ENCODE measurements around the gene RTN4IP1. TPM values are rescaled to one million over a fixed set of nuclear protein-coding genes. Genes with fewer than 3 reads are reported as not detected.

Gene RTN4IP1
- total and polyA plus RNA-seq, 4 experiments from 2014 or later, result 5.8 to 8.3 (median 7.4) TPM

DNA sequence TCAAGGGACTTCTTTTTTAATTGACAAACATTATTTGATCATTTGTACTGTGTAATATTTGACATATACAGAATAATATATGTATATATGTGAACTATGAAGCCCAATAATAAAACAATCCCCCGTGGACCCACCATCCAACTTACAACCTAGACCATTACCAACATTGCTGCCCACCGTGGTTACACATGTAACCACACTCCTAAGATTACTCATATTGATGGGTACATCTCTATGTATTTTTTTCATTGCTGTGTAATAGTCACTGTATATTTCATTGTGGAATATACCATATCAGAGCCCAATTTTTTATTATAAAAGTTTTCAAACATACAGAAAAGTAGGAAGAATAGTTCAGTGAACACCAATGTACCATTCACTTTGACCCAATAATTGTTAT is 94.3 kb downstream of the RTN4IP1 start:
- POLR2A ChIA-PET (ENCODE audit: partially characterized antibody), result interaction anchor here (1.1 to 7.2 kb wide), 6 partner anchors 9 to 24 kb away, joined by 3 to 74 read pairs (median 12); no protein-coding TSS in a partner anchor
- Histone ChIP-seq H3K27ac (ENCODE audit: low read depth, low read length) (no peak overlapping the region), H3K9me3 (ENCODE audit: control insufficient read depth in 1 of 2, low read length in 2 of 2) (no peaks in the 10 kb centered on the region), H3K27me3 (ENCODE audit: insufficient read depth, low read length) (no peaks in the 10 kb centered on the region), H3K36me3 (ENCODE audit: insufficient read depth, low read length) (peaks cover 27% of the 10 kb centered on the region), H3K4me3 (ENCODE audit: low read length in 2 of 2) (no peak overlapping the region), H3K4me1 (ENCODE audit: insufficient read depth, low read length) (peaks cover 78% of the 10 kb centered on the region)
- Mint-ChIP-seq H3K27ac (peak overlapping the region in 6 of 7 donors; percentile 54 to 86 (median 70)), H3K9me3 (no peaks in the 10 kb centered on the region), H3K4me3 (peak overlapping the region in 2 of 8 donors; percentile 12 to 56), H3K4me1 (peaks cover 70 to 87% (median 79%) of the 10 kb centered on the region in 4 donors), H3K36me3 (peaks cover 74 to 85% of the 10 kb centered on the region in 2 donors), H3K27me3 (no peaks in the 10 kb centered on the region)
- no peak for DNase-seq
- intact Hi-C loops (cut with micrococcal nuclease), result no loop called here
- CTCF ChIA-PET (ENCODE audit: partially characterized antibody), result interaction anchor here (1.3 to 3.3 kb wide), 4 partner anchors 9 to 23 kb away, joined by 5 to 44 read pairs (median 8); no protein-coding TSS in a partner anchor

DNA sequence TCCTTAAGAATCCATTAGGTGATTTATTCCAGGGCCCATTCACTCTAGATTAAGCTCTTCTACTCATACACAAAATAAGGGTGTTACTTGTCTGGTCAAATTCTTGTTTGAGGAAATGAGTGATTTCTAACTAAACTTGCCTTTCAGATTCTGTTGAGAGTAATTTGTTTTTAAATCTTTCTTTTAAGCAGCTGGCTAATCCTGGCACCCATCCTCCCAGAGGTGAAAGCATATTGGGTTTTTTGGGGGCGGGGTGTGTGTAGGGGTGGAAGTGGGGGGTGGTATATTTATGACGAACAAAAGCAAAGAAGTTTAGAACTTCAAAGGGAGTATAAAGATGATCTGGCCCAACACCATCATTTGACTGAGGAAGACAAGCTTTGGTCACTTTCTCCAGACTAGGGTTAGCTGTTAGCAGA is 94.7 kb downstream of the RTN4IP1 start:
- Histone ChIP-seq H3K36me3 (ENCODE audit: insufficient read depth, low read length) (peaks cover 31% of the 10 kb centered on the region), H3K4me1 (ENCODE audit: insufficient read depth, low read length) (peaks cover 79% of the 10 kb centered on the region), H3K27ac (ENCODE audit: low read depth, low read length) (no peak overlapping the region), H3K27me3 (ENCODE audit: insufficient read depth, low read length) (no peaks in the 10 kb centered on the region), H3K4me3 (ENCODE audit: low read length in 2 of 2) (no peak overlapping the region), H3K9me3 (ENCODE audit: control insufficient read depth in 1 of 2, low read length in 2 of 2) (no peaks in the 10 kb centered on the region)
- no peaks in the 10 kb centered on the region for H3K27me3 Mint-ChIP-seq
- CTCF ChIA-PET (ENCODE audit: partially characterized antibody), result interaction anchor here (1.0 to 3.3 kb wide), 7 partner anchors 9 to 58 kb away, joined by 3 to 44 read pairs (median 5); no protein-coding TSS in a partner anchor
- peak in 1 of 5 donors; percentile 35 for DNase-seq
- peak overlapping the region; percentile 9 to 86 (median 67) for H3K27ac Mint-ChIP-seq
- H3K36me3 Mint-ChIP-seq, result peaks cover 74 to 85% of the 10 kb centered on the region in 2 donors
- H3K4me3 Mint-ChIP-seq, result peak overlapping the region in 5 of 8 donors; percentile 4 to 70 (median 46)
- no peaks in the 10 kb centered on the region for H3K9me3 Mint-ChIP-seq
- POLR2A ChIA-PET (ENCODE audit: partially characterized antibody), result interaction anchor here (1.1 to 7.2 kb wide), 6 partner anchors 9 to 24 kb away, joined by 3 to 74 read pairs (median 12); no protein-coding TSS in a partner anchor
- intact Hi-C loops (cut with micrococcal nuclease), result loop anchor here (1.0 kb wide), 1 partner anchor 9 kb away; no protein-coding TSS in a partner anchor
- H3K4me1 Mint-ChIP-seq, result peaks cover 73 to 87% (median 80%) of the 10 kb centered on the region in 4 donors

DNA sequence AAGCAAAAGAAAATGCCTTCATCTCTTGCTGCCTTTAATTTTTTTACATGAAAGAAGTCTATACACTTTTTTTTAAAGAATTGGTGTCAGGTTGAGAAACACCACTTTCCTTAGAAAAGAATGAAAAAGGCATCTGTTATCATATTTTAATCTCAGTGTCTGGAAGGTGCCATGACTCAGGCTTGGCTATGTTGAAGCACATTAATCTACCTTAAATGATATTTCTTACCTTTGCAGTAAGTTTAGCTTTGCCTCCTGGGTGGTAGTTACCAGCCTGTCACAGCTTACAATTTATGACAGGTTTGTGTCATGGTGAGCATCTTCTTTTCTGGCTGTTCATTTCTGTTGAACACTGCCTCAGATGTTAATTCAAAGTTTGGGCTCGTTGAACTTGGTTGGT is 95.3 kb downstream of the RTN4IP1 start:
- peaks cover 37% of the 10 kb centered on the region for H3K36me3 ChIP-seq (ENCODE audit: insufficient read depth, low read length)
- peak overlapping the region in 5 of 8 donors; percentile 4 to 70 (median 46) for H3K4me3 Mint-ChIP-seq
- peaks cover 81% of the 10 kb centered on the region for H3K4me1 ChIP-seq (ENCODE audit: insufficient read depth, low read length)
- CTCF ChIA-PET (ENCODE audit: partially characterized antibody), result interaction anchor here (0.9 to 3.3 kb wide), 8 partner anchors 8 to 58 kb away, joined by 3 to 44 read pairs (median 4); no protein-coding TSS in a partner anchor
- H3K36me3 Mint-ChIP-seq, result peaks cover 74 to 86% of the 10 kb centered on the region in 2 donors
- H3K27me3 Mint-ChIP-seq, result no peaks in the 10 kb centered on the region
- no peak for DNase-seq
- no peak overlapping the region for H3K27ac ChIP-seq (ENCODE audit: low read depth, low read length)
- no peaks in the 10 kb centered on the region for H3K9me3 ChIP-seq (ENCODE audit: control insufficient read depth in 1 of 2, low read length in 2 of 2)
- peak overlapping the region; percentile 17 to 95 (median 67) for H3K27ac Mint-ChIP-seq
- H3K27me3 ChIP-seq (ENCODE audit: insufficient read depth, low read length), result no peaks in the 10 kb centered on the region
- no peaks in the 10 kb centered on the region for H3K9me3 Mint-ChIP-seq
- intact Hi-C loops (cut with micrococcal nuclease), result loop anchor here (1.0 kb wide), 1 partner anchor 9 kb away; no protein-coding TSS in a partner anchor
- POLR2A ChIA-PET (ENCODE audit: partially characterized antibody), result interaction anchor here (1.1 to 7.2 kb wide), 6 partner anchors 8 to 23 kb away, joined by 3 to 74 read pairs (median 12); no protein-coding TSS in a partner anchor
- peaks cover 69 to 87% (median 80%) of the 10 kb centered on the region in 4 donors for H3K4me1 Mint-ChIP-seq
- H3K4me3 ChIP-seq (ENCODE audit: low read length in 2 of 2), result no peak overlapping the region

DNA sequence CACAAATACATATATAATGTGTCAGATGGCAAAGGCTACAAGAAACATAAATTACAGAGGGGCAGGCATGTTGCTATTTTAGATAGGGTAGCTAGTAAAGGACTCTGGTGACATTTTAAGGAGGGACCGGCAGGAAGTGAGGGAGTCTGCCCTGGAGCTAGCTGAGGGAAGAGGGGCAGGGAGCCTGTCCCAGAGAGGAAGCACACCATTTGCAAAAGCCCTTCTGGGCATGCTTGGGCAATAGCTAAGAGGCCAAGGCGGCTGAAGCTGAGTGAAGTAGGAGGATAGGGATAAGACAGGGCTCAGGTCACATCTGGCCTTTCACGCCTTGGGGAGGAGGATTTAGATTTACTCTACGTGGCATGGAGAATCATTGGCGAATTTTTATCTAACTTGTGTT is 96.2 kb downstream of the RTN4IP1 start:
- H3K36me3 Mint-ChIP-seq, result peaks cover 75 to 83% of the 10 kb centered on the region in 2 donors
- Histone ChIP-seq H3K27me3 (ENCODE audit: insufficient read depth, low read length) (no peaks in the 10 kb centered on the region), H3K36me3 (ENCODE audit: insufficient read depth, low read length) (peaks cover 43% of the 10 kb centered on the region), H3K9me3 (ENCODE audit: control insufficient read depth in 1 of 2, low read length in 2 of 2) (no peaks in the 10 kb centered on the region), H3K4me1 (ENCODE audit: insufficient read depth, low read length) (peaks cover 78% of the 10 kb centered on the region), H3K4me3 (ENCODE audit: low read length in 2 of 2) (no peak overlapping the region), H3K27ac (ENCODE audit: low read depth, low read length) (no peak overlapping the region)
- peak overlapping the region; percentile 15 to 95 (median 68) for H3K27ac Mint-ChIP-seq
- ChIA-PET POLR2A (ENCODE audit: partially characterized antibody) (interaction anchor here (2.1 to 7.2 kb wide), 4 partner anchors 7 to 20 kb away, joined by 11 to 74 read pairs (median 22); no protein-coding TSS in a partner anchor), CTCF (ENCODE audit: partially characterized antibody) (interaction anchor here (1.0 to 3.3 kb wide), 3 partner anchors 14 to 33 kb away, joined by 3 to 44 read pairs (median 4); no protein-coding TSS in a partner anchor)
- no peaks in the 10 kb centered on the region for H3K9me3 Mint-ChIP-seq
- H3K27me3 Mint-ChIP-seq, result no peaks in the 10 kb centered on the region
- intact Hi-C loops (cut with micrococcal nuclease), result no loop called here
- H3K4me3 Mint-ChIP-seq, result peak overlapping the region in 6 of 8 donors; percentile 5 to 66 (median 18)
- H3K4me1 Mint-ChIP-seq, result peaks cover 65 to 83% (median 76%) of the 10 kb centered on the region in 4 donors
- DNase-seq, result no peak

DNA sequence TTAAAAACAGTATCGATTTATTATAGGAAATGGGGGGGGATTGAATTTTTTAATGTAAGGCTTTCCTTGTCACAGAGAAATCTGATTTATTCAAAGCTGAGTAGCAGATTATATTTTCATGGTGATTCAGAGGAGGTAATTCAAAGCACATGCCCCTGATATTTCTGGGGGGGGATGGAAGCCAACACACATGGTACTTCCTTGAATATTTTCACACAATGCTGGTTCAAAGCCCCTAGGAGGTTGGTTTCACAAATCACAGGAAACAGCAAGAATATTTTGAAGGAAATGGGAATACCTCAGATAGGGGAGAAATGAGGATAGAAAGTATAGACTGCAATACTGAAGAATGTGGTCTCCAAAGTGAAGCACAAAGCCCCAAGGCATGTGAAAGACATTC is 98.8 kb downstream of the RTN4IP1 start:
- DNase-seq, result no peak
- H3K4me3 ChIP-seq (ENCODE audit: low read length in 2 of 2), result no peak overlapping the region
- H3K9me3 Mint-ChIP-seq, result no peaks in the 10 kb centered on the region
- no peak overlapping the region for H3K4me3 Mint-ChIP-seq
- peaks cover 45% of the 10 kb centered on the region for H3K36me3 ChIP-seq (ENCODE audit: insufficient read depth, low read length)
- no peak overlapping the region for H3K27ac ChIP-seq (ENCODE audit: low read depth, low read length)
- ChIA-PET CTCF (ENCODE audit: partially characterized antibody) (interaction anchor here (2.4 to 3.5 kb wide), 2 partner anchors 18 to 36 kb away, joined by 8 to 26 read pairs; no protein-coding TSS in a partner anchor), POLR2A (ENCODE audit: partially characterized antibody) (interaction anchor here (2.1 to 7.2 kb wide), 3 partner anchors 10 to 17 kb away, joined by 10 to 74 read pairs (median 22); no protein-coding TSS in a partner anchor)
- no peaks in the 10 kb centered on the region for H3K9me3 ChIP-seq (ENCODE audit: control insufficient read depth in 1 of 2, low read length in 2 of 2)
- H3K27me3 Mint-ChIP-seq, result no peaks in the 10 kb centered on the region
- intact Hi-C loops (cut with micrococcal nuclease), result no loop called here
- H3K27me3 ChIP-seq (ENCODE audit: insufficient read depth, low read length), result no peaks in the 10 kb centered on the region
- peaks cover 62 to 79% of the 10 kb centered on the region in 2 donors for H3K36me3 Mint-ChIP-seq
- peaks cover 80% of the 10 kb centered on the region for H3K4me1 ChIP-seq (ENCODE audit: insufficient read depth, low read length)
- peak overlapping the region in 1 of 7 donors; percentile 14 for H3K27ac Mint-ChIP-seq
- peaks cover 56 to 84% (median 72%) of the 10 kb centered on the region in 4 donors for H3K4me1 Mint-ChIP-seq

DNA sequence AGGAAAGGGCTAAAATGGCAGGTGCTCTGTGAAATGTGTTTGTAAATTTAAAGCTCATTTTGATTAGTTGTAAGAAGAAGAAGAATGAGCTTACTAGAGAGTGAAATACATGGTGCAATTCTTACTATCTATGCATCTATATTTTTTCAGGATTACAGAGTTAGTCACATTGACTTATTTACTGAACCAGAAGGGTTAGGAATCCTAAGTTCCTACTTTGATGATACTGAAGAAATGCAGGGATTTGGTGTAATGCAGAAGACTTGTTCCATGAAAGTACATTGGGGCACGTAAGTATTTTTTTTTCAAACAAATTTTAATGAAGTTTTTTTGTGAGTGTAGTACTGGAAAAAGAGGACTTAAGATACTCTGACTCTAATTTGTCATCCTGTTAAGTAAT is 99.3 kb downstream of the RTN4IP1 start:
- Histone ChIP-seq H3K4me3 (ENCODE audit: low read length in 2 of 2) (no peak overlapping the region), H3K9me3 (ENCODE audit: control insufficient read depth in 1 of 2, low read length in 2 of 2) (no peaks in the 10 kb centered on the region), H3K36me3 (ENCODE audit: insufficient read depth, low read length) (peaks cover 45% of the 10 kb centered on the region), H3K27ac (ENCODE audit: low read depth, low read length) (no peak overlapping the region), H3K4me1 (ENCODE audit: insufficient read depth, low read length) (peaks cover 79% of the 10 kb centered on the region), H3K27me3 (ENCODE audit: insufficient read depth, low read length) (no peaks in the 10 kb centered on the region)
- intact Hi-C loops (cut with micrococcal nuclease), result no loop called here
- Mint-ChIP-seq H3K36me3 (peaks cover 63 to 80% of the 10 kb centered on the region in 2 donors), H3K27ac (peak overlapping the region in 1 of 7 donors; percentile 28), H3K9me3 (no peaks in the 10 kb centered on the region), H3K4me1 (peaks cover 53 to 84% (median 72%) of the 10 kb centered on the region in 4 donors), H3K27me3 (no peaks in the 10 kb centered on the region), H3K4me3 (peak overlapping the region in 1 of 8 donors; percentile 47)
- ChIA-PET CTCF (ENCODE audit: partially characterized antibody) (interaction anchor here (0.9 to 3.5 kb wide), 4 partner anchors 9 to 37 kb away, joined by 3 to 26 read pairs (median 6); no protein-coding TSS in a partner anchor), POLR2A (ENCODE audit: partially characterized antibody) (interaction anchor here (2.1 to 7.2 kb wide), 3 partner anchors 9 to 17 kb away, joined by 10 to 74 read pairs (median 22); no protein-coding TSS in a partner anchor)
- no peak for DNase-seq

DNA sequence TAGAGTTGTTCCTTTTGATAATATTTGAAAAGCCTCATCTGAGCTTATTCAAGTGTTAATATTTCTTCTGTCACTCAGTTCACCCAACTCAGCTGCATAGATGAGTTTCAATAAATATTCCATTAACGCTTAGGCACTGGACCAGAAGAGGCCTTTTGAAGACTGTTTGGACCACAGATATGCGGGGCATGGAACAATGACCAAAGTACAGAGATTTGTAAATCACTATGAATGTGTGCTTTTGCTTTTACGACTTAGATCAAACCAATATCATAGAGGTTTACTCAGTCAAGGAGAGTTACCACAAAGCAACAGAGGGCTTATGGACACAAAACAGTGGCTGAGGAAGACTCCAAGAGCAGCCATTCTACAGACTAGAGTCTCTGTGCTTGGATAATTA is 99.9 kb downstream of the RTN4IP1 start:
- H3K9me3 Mint-ChIP-seq, result no peaks in the 10 kb centered on the region
- H3K36me3 ChIP-seq (ENCODE audit: insufficient read depth, low read length), result peaks cover 45% of the 10 kb centered on the region
- peaks cover 74% of the 10 kb centered on the region for H3K4me1 ChIP-seq (ENCODE audit: insufficient read depth, low read length)
- peaks cover 63 to 76% of the 10 kb centered on the region in 2 donors for H3K36me3 Mint-ChIP-seq
- H3K4me3 ChIP-seq (ENCODE audit: low read length in 2 of 2), result no peak overlapping the region
- intact Hi-C loops (cut with micrococcal nuclease), result no loop called here
- no peak for DNase-seq
- peak overlapping the region in 2 of 7 donors; percentile 30 to 73 for H3K27ac Mint-ChIP-seq
- ChIA-PET CTCF (ENCODE audit: partially characterized antibody) (interaction anchor here (0.9 to 3.5 kb wide), 4 partner anchors 9 to 37 kb away, joined by 3 to 26 read pairs (median 6); no protein-coding TSS in a partner anchor), POLR2A (ENCODE audit: partially characterized antibody) (interaction anchor here (0.6 to 7.2 kb wide), 4 partner anchors 8 to 16 kb away, joined by 3 to 74 read pairs (median 16); no protein-coding TSS in a partner anchor)
- no peaks in the 10 kb centered on the region for H3K27me3 Mint-ChIP-seq
- no peak overlapping the region for H3K4me3 Mint-ChIP-seq
- H3K27me3 ChIP-seq (ENCODE audit: insufficient read depth, low read length), result no peaks in the 10 kb centered on the region
- no peaks in the 10 kb centered on the region for H3K9me3 ChIP-seq (ENCODE audit: control insufficient read depth in 1 of 2, low read length in 2 of 2)
- no peak overlapping the region for H3K27ac ChIP-seq (ENCODE audit: low read depth, low read length)
- H3K4me1 Mint-ChIP-seq, result peaks cover 50 to 82% (median 69%) of the 10 kb centered on the region in 4 donors

Measured in CD4-positive, alpha-beta memory T cell (primary cell).